HTERT RPE-1 (cell line): ENCODE measurements around the gene STEAP4.
"Not testable (repeated sequence)": the region's sequence is repeated elsewhere in the genome, so short reads cannot be mapped to it uniquely, and the experiment has no call there.

Source experiments
- in situ Hi-C: fragments of 300-500 bp; cut with MboI; formaldehyde crosslinking; loops from 4 replicates; pipeline ENCODE4 v1.14.3; 2020; ENCODE audit warnings: low sequenced_read_pairs

The STEAP4 gene

DNA sequence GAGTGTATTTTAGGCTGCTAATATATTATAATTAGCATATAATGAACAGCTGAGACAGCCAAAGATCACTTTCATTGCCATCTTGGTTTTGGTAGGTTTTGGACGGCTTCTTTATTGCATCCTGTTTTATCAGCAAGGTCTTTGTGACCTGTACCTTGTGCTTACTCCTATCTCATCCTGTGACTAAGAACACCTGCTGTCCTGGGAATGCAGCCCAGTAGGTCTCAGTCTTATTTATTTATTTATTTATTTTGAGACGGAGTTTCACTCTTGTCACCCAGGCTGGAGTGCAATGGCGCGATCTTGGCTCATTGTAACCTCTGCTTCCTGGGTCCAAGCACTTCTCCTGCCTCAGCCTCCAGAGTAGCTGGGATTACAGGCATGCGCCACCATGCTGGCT lies 31.8 kb downstream of the STEAP4 start:
- in situ Hi-C loops: not testable (repeated sequence)

DNA sequence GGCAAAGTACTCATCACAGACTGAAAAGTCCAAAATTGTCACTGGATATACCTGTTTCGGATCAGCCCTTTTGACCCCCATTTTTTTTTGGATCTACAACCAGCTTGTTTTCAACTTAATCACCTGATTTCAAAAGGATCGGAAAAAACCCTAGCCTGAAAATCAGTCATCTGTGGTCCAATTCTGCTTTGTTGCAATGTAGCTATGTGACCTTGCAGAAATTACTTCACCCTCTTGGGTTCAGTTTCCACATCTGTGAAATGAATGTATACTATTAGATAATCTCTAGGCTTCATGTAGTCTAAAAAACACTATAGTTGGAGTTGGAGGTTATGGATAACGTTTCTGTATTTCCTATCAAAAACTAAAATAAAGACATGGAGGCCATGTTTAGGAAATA lies 37.1 kb downstream of the STEAP4 start:
- in situ Hi-C loops: no loop called here

GRCh38 chr7:88268858-88269257 lies 37.8 kb downstream of the STEAP4 start:
- in situ Hi-C loops: no loop called here

DNA sequence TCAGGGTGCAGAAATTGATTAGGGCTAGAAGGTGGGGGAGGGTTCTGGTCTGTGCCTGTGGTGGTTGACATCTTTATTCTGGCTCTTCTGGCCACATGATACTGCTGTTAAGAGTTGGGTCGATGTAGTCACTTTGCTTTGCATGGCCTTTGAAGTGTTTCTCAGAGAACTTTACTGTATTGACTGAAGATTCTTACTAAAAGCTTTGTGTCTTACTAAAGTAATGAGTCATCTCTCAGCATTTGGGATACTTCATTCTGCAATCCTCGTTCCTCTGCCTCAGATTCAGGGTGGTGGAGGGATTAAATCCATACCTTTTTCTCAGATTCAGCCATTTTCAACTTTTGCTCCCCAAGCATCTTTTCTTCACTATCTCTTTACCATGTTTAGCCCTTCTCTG lies 38.6 kb downstream of the STEAP4 start:
- in situ Hi-C loops: no loop called here

DNA sequence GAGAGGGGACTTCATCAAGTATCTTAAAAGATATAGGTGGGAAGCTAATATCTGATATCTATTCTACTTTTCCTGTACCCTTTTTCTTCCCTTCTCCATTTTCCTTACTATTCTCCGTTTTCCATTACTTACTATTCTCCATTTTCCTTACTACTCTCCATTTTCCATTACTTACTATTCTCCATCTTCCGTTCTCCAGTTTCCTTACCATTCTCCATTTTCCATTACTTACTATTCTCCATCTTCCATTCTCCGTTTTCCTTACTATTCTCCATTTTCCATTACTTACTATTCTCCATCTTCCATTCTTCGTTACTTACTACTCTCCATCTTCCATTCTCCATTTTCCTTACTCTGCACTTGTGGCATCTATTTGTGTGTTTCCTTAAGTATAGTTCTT lies 39.3 kb downstream of the STEAP4 start:
- in situ Hi-C loops: no loop called here

GRCh38 chr7:88264987-88265386 lies 41.7 kb downstream of the STEAP4 start:
- in situ Hi-C loops: not testable (repeated sequence)

GRCh38 chr7:88262562-88262961 lies 44.1 kb downstream of the STEAP4 start:
- in situ Hi-C loops: no loop called here

- in situ Hi-C loops: no loop called here
Observed at GRCh38 chr7:88260719-88261118, 46.0 kb downstream of the STEAP4 start.

GRCh38 chr7:88259656-88260380 lies 46.9 kb downstream of the STEAP4 start:
- in situ Hi-C loops: no loop called here

- in situ Hi-C loops: not testable (repeated sequence)
Observed at GRCh38 chr7:88258296-88258695, 48.4 kb downstream of the STEAP4 start.

- in situ Hi-C loops: no loop called here
Observed at GRCh38 chr7:88256906-88257305, 49.8 kb downstream of the STEAP4 start.

DNA sequence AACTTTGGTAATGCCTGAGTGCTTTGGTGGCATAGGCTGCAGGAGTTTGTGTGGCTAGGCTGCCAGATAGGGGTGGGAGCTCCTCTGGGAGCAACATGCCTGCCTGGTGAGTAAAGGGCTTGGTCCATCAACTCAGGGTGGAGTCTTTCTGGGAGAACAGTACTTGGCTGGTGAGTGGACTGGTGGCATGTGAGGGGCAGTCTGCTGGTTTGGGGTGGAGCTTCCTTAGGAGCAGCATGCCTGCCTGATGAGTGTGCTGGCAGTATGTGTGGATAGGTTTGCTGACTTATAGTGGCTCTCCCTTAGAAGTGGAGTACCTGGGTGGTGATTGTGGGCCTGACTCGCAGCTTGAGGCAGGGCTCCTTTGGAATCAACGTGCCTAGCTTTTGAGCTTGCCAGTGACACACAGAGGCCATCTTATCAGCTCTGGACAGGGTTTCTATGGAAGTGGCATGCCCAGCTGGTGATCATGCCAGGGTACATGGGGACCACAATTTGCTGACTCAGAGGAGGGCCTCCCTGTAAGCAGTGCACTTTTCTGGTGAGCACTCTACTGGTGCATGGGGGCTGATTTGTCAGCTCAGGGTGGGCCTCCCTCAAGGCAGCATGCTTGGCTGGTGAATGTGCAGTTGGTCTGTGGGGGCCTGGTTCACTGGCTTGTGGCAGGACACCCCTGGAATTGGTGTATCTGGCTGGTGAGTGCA lies 51.8 kb downstream of the STEAP4 start:
- in situ Hi-C loops: no loop called here

GRCh38 chr7:88253640-88254039 lies 53.1 kb downstream of the STEAP4 start:
- in situ Hi-C loops: no loop called here

GRCh38 chr7:88244258-88244657 lies 62.4 kb downstream of the STEAP4 start:
- in situ Hi-C loops: no loop called here

DNA sequence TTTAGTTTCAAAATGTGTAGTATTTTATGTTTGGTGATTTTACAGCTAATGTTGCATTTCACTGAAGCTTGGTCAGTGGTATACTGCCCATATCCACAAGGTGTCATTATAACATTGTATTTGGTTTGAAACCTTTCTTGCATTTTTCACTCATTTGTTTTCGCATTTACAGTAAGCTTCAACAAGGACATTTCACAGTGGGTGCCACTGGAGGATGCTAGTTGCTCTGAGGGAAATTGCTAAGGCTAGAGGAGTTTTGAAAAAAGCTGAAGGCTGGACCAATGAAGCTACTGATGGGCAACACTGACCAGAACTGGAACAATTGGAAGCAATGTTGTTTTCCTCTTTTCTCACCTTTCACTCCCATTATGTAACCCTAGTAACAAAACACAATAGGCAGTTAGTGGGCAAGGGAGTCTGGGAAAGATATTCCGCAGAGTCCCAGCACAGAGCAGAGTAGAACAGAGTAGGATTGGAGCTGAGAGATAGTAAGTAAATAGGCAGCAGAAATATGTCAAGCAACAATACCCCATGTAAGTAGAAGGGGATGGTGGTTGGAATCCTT lies 63.3 kb downstream of the STEAP4 start:
- in situ Hi-C loops: no loop called here

GRCh38 chr7:88239852-88240251 lies 66.8 kb downstream of the STEAP4 start:
- in situ Hi-C loops: no loop called here

GRCh38 chr7:88233828-88234227 lies 72.9 kb downstream of the STEAP4 start:
- in situ Hi-C loops: no loop called here

DNA sequence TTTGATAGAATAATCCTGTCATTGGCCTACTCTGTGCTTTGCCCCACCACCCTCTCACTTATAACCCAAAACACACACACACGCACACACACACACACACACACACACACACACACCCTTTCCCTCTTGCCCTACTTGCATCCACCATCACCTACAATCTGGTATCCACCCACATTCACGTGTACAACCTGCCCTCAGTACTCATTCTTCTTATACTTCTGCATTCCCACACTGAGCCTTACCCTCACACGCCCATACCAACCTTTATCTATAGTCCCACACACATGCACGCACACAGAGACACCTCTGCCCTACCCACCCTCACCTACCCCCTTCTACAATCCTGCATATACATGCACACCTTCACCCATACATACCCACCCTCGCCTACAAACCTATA lies 76.0 kb downstream of the STEAP4 start:
- in situ Hi-C loops: no loop called here

GRCh38 chr7:88229302-88229995 lies 77.2 kb downstream of the STEAP4 start:
- in situ Hi-C loops: no loop called here

GRCh38 chr7:88226886-88227516 lies 79.7 kb downstream of the STEAP4 start:
- in situ Hi-C loops: no loop called here

DNA sequence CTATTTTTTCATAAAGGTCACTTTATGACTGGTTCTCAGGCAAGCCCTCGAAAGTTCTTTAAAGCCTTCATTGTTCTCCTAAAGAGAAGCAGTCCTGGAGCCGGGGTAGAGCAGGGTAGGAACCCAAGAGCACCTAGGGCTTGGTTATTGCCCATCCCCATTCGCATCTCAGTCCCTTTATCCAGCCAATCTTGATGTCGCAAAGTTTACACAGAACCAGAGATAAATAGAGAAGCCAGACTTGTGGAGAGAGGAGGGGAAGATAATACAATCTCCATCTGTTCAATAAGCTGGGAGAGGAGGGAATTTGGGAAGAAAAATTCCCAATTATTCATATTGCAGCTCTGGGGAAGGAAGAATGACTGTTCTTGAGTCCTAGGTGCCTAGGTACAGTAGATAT lies 80.5 kb downstream of the STEAP4 start:
- in situ Hi-C loops: no loop called here
